Measurements from ENCODE around the gene CLDND1. TPM values are rescaled to one million over a fixed set of nuclear protein-coding genes. Genes with fewer than 3 reads are reported as not detected.

CLDND1 gene
- total RNA-seq, 1 experiment from 2014 or later, result 269 TPM

DNA sequence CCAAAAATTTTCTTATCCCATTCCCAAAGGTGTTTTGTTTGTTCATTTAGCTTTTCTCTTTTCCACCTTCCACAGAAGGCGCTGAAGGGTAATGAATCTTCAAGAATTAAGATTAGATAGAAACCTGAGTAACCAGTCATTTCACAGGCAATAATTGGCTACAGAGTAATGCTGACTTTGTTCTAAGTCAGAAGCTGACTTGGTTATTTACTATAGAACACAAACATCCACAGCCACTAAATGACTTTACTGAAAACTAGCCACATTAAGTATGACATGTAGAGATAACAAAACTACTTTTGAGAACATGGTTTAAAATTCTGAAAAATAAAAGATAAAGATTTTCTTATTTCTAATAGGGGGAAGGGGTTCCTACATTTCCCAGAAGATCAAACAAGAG lies 7.8 kb downstream of the CLDND1 start:
- no peak for DNase-seq (ENCODE audit: low read depth)

DNA sequence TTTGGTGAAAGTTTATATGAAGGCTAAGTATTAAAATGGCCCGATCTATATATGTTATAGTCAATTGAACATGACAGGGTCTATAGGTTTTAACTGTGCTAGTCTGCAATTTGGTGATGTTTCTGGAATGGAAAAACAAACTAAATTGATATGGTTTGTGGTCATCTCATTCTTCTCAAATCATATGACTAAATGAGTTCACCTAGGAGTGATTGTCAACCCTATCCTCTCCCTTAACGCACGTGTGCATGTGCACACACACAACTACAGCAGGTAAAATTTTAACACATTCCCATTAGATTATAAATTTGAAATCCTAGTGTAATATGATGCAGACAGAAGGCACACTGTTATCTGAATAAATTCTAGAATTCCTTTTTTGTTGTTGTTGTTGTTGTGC lies 9.0 kb downstream of the CLDND1 start:
- DNase-seq (ENCODE audit: low read depth), result no peak

DNA sequence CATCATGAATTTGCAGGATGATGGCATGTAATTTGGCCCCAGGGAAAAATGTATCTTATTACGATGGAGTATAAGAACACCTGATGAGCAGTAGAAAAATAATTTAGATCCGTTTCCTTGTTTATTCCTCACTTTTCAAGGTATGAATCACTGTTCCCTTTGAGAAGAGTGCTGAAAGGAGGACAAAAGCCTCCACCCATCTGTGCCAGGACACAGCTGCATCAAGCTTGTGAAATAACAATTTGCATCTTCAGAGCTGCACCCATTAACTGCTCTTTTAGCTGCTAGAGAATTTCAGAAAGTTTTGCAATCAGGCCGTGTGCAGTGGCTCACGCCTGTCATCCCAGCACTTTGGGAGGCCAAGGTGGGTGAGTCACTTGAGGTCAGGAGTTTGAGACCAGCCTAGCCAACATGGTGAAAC lies 9.6 kb downstream of the CLDND1 start:
- peak; percentile 91 for DNase-seq (ENCODE audit: low read depth)

DNA sequence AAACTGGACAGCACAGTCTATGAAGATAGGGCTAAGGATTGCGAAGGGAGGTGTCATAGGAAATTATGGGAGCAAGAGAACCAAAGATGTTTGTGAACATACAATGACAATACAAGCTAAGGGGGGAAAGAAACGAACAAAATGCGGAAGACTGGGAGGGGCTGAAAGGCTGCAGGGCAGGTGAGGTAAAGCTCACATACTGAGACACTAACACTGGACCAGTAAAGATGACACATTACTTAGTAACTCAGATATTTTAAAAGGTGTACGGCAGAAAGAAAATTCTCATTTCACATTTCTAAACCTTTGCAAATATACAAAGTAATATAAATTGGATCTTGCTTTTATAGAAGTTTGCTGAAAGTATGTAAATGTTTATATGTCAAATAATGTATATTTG lies 10.1 kb downstream of the CLDND1 start:
- DNase-seq (ENCODE audit: low read depth), result no peak

DNA sequence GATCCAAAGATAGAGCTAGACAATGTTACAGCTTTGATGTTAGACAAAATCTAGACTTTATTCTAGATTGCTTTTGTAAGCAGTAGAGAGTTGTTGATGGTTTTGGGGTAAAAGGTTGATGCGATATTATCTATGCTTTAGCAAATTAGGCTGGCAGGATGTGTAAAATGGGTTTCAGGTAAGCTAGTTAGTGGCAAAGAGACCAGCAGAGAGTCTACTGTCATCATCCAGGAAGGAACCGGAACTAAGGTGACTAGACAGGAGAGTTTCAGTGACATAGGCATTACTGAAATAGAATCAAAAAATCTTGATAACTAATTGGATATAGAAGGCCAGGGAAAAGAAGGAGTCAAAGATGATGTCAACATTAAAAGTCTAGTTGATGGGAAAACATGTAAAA lies 14.1 kb downstream of the CLDND1 start:
- DNase-seq (ENCODE audit: low read depth), result no peak

DNA sequence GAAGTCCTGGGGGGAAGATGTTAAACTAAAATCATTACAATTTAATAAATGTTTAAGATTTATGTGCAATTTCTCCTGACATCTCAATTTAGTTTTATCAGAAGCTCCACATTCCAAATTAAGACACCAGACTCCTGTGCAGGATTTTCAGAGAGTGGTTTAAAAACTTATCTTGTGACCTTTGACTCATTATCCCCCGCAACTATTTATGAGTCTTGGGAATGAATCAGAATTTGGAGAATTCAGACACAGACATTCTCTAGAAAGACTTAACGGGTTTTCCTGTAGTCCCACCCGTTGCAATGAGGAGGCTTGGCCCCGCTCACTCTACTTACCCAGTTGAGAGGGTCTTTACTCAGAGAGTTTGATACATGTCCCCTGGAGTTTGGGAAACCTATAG lies 18.2 kb downstream of the CLDND1 start:
- DNase-seq (ENCODE audit: low read depth), result peak; percentile 82

DNA sequence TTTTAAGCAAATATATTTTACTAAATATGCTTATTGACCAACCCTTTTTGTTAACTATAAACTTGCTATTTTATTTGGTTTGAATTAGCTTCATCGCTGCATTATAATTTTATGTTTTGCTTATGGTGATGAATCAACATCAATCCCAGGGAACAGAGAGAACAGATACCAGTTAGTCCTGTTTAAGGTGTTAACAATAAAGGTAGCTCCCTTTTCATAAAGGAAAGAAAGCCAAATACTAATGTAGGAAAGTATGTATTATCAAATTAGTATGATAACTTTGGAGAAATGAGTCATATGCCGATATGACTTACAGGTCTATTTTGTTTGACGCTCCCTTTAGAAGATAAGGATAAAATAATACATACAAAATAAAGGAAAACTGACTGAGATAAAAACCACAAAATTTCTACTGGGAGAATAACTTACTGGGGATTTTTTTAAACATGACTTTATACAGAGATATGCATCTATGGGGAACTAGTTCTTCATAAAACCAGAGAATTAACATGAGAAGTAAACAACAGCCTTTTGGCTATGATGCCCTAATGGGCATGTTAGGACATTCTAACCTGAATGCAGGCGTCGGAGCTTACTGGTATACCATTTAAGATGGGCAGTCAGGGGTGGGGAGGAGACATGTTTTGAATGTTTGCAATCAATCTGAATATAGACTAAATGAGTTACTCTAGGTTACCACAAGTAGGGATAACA lies 20.7 kb downstream of the CLDND1 start:
- no peak for DNase-seq (ENCODE audit: low read depth)

DNA sequence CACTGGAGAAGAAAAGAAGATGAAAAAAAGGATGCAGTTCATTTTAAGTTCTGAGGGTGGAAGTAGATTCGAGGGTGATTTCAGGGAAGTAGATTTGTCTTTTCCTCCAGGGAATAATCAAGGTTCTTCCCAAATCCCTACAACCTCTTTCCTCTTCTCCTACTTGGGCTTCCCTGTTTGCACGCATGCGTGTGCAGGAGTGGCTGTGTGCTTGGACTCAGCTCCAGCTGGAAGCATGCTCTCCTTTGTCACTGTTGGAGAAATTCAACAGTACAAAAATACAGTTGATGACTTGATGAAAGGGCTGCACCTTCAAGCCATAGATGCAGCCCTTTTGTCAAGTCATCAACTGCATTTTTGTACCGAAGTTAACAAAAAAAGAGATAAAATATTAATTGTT lies 21.4 kb downstream of the CLDND1 start:
- no peak for DNase-seq (ENCODE audit: low read depth)

DNA sequence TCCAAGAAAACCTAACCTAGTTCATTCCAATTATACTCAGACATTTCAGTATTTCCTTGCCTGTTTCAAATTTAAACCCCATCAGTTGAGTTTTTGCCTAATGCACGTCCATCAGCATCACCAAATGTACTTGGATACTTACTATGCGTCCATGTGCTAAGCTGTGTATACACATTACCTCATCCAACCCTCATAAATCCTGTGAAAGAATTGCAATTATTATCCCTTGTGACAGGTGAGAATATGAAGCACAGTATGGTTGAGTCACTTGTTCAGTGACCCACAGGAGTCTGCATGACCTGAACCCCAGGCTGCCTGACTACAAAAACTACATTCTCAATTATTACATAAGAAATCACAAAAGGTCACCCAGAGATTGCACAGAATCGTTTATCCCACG lies 22.7 kb downstream of the CLDND1 start:
- peak; percentile 48 for DNase-seq (ENCODE audit: low read depth)

DNA sequence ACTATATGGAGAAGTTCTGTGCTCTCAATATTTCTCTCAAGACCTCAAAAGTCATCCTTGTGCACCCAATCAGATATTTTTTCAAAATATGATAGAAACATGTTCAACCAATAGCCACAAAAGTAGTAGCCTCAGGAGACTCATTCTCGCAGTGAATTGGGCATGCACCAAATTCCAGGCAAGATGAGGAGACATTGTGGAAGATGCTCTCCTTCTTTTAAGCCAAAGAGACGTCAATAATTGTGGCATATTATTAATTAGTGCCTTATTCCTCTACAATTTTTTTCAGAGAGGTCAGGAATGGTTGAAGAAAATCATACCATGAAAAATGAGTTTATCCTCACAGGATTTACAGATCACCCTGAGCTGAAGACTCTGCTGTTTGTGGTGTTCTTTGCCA lies 25.3 kb downstream of the CLDND1 start, which contains the start of gene OR5K2:
TSS of gene OR5K2 (plus strand) at position 301 of the 400 bp plus-strand sequence. CDS start at position 301, 0 bp downstream.
- DNase-seq (ENCODE audit: low read depth), result no peak

DNA sequence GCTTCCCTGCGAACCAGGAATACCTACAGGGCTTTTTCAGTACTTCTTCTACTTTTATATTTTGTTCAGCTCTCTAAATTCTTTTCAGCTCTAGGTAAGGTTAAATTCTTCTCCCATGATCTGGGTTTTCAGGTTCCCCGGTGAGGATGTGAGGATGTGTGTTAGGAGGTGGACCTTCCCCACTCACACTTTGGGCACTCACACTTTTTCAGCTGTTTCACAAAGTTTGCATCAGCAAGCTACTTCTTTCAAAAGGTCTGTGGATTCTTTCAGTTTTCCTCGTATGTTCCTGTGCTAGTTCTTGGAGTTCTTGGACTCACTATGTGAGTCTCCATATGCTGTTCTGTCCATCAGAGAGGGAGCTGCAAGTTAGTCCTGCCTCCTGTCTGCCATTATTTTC lies 39.1 kb downstream of the CLDND1 start:
- no peak for DNase-seq (ENCODE audit: low read depth)

DNA sequence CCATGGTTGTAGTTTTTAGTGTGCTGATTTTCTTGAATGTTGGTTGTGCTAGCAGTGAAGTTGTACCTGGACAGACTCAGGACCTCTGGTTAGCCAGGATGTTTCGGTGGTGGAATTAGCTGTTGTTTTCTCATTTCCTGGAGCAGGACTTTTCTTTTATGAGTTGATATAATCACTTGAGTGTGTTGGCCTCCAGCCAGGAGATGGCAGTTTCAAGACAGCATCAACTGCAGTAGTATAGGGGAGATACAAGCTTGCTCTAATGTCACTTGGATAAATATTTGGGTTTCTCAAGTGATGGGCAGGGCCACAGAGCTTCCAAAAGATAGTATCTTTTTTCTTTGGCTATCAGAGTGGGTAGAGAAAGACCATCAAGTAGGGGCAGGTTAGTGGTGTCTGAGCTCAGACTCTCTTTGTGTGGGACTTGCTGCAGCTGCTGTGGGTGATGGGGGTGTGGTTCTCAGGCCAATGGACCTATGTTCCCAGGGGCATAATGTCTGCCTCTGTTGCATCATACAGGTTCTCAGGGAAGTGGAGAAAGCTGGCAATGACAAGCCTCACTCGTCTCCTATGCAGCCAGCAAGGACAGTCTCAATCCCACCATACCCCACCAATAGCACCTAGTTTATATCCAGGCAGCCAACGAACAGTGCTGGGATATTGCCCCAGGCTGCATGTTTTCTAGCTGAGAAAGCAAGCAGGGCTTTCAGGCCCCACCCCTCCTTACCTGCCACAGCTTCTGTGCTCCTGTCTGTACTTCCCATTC lies 39.8 kb downstream of the CLDND1 start:
- DNase-seq (ENCODE audit: low read depth), result peak; percentile 73

Other genes starting within 250 kb of the CLDND1 start
- gene OR5H2, start 240.4 kb downstream of the CLDND1 start, total RNA-seq (2014; rRNA removed; shearing (Covaris generic)), result not detected in 2 replicates
- gene OR5K4, start 169.0 kb downstream of the CLDND1 start, total RNA-seq (2014; rRNA removed; shearing (Covaris generic)), result not detected in 2 replicates
- gene OR5K3, start 132.2 kb downstream of the CLDND1 start, total RNA-seq (2014; rRNA removed; shearing (Covaris generic)), result not detected in 2 replicates
- not detected in 2 replicates for gene OR5K1, start 59.7 kb downstream of the CLDND1 start, total RNA-seq (2014; rRNA removed; shearing (Covaris generic))
- gene OR5K2, start 25.2 kb downstream of the CLDND1 start, total RNA-seq (2014; rRNA removed; shearing (Covaris generic)), result not detected in 2 replicates
- gene GPR15, start 9.1 kb upstream of the CLDND1 start, total RNA-seq (2014; rRNA removed; shearing (Covaris generic)), result 27.8 and 41.3 TPM in 2 replicates
- gene CPOX, start 70.7 kb upstream of the CLDND1 start, total RNA-seq (2014; rRNA removed; shearing (Covaris generic)), result 68.9 and 94.6 TPM in 2 replicates
- 11.6 and 19.4 TPM in 2 replicates for gene ST3GAL6, start 240.4 kb upstream of the CLDND1 start, total RNA-seq (2014; rRNA removed; shearing (Covaris generic))

Data from M059J (cell line).